GM19023 (cell line): Measurements from ENCODE around the gene CYB561.
A peak's percentile ranks its signal among the peaks of the same experiment; 100 is the strongest.

Experiments
- ATAC-seq: cut with Tn5 transposase; IDR thresholded peaks from one replicate; pipeline ENCODE4 v1.9.1; 2021; ENCODE audit warnings: mild to moderate bottlenecking, moderate library complexity; ENCODE audit not compliant: unreplicated experiment

The CYB561 gene

GRCh38 chr17:63418540-63418939 is 27.6 kb downstream of the CYB561 start:
- no peak for ATAC-seq

- no peak for ATAC-seq
Observed at GRCh38 chr17:63414222-63414621, 31.9 kb downstream of the CYB561 start.

GRCh38 chr17:63413128-63413527 is 33.0 kb downstream of the CYB561 start:
- no peak for ATAC-seq

GRCh38 chr17:63412234-63412633 is 33.9 kb downstream of the CYB561 start:
- no peak for ATAC-seq

GRCh38 chr17:63407741-63408330 is 38.3 kb downstream of the CYB561 start:
- no peak for ATAC-seq

- ATAC-seq, result peak; percentile 79
Observed at GRCh38 chr17:63406689-63407330, 39.3 kb downstream of the CYB561 start.

GRCh38 chr17:63405741-63406261 is 40.3 kb downstream of the CYB561 start:
- no peak for ATAC-seq

GRCh38 chr17:63405020-63405419 is 41.1 kb downstream of the CYB561 start:
- ATAC-seq, result no peak

- no peak for ATAC-seq
Observed at GRCh38 chr17:63402431-63403212, 43.5 kb downstream of the CYB561 start.

- no peak for ATAC-seq
Observed at GRCh38 chr17:63399856-63400255, 46.2 kb downstream of the CYB561 start.

- no peak for ATAC-seq
Observed at GRCh38 chr17:63399316-63399715, 46.8 kb downstream of the CYB561 start.

- ATAC-seq, result no peak
Observed at GRCh38 chr17:63398680-63399079, 47.4 kb downstream of the CYB561 start.

GRCh38 chr17:63395075-63395805 is 50.9 kb downstream of the CYB561 start:
- no peak for ATAC-seq

GRCh38 chr17:63390090-63390489 is 56.0 kb downstream of the CYB561 start:
- ATAC-seq, result no peak

- ATAC-seq, result no peak
Observed at GRCh38 chr17:63387656-63388340, 58.3 kb downstream of the CYB561 start.

GRCh38 chr17:63382826-63383225 is 63.3 kb downstream of the CYB561 start:
- no peak for ATAC-seq
